Eye (tissue), 1 donor: ENCODE measurements around the gene CDKN1C.

Experiments used
- DNase-seq: peaks from one replicate; pipeline ENCODE4 v3.0.0-alpha.2; 2015

The CDKN1C gene

GRCh38 chr11:2885678-2886081 lies at the start of gene CDKN1C:
CDKN1C (minus strand) TSS chr11:2885775; CDS start chr11:2885456, 319 bp downstream.
- peak; percentile 97 for DNase-seq

GRCh38 chr11:2934611-2935239 lies 49.1 kb upstream of the CDKN1C start:
- DNase-seq: no peak

GRCh38 chr11:2934021-2934550 lies 48.5 kb upstream of the CDKN1C start:
- DNase-seq: no peak

- no peak for DNase-seq
These were observed 47.9 kb upstream of the CDKN1C start for GRCh38 chr11:2933375-2934020.

GRCh38 chr11:2932850-2933251 lies 47.3 kb upstream of the CDKN1C start:
- DNase-seq: no peak

- no peak for DNase-seq
These were observed 46.5 kb upstream of the CDKN1C start for GRCh38 chr11:2931771-2932738.

- no peak for DNase-seq
These were observed 45.8 kb upstream of the CDKN1C start for GRCh38 chr11:2931420-2931746.

- DNase-seq: peak; percentile 35
These were observed 45.3 kb upstream of the CDKN1C start for GRCh38 chr11:2930704-2931419.

- DNase-seq: peak; percentile 48
These were observed 44.6 kb upstream of the CDKN1C start for GRCh38 chr11:2929950-2930703.

- no peak for DNase-seq
These were observed 44.0 kb upstream of the CDKN1C start for GRCh38 chr11:2929531-2929949.

- peak; percentile 74 for DNase-seq
These were observed 43.3 kb upstream of the CDKN1C start, which contains the start of gene PHLDA2 for GRCh38 chr11:2928605-2929530. PHLDA2 (minus strand) TSS chr11:2929420; CDS start chr11:2929364, 56 bp downstream.

GRCh38 chr11:2927851-2928604 lies 42.5 kb upstream of the CDKN1C start:
- peak; percentile 25 for DNase-seq

- no peak for DNase-seq
These were observed 41.7 kb upstream of the CDKN1C start for GRCh38 chr11:2927121-2927800.

- no peak for DNase-seq
These were observed 41.1 kb upstream of the CDKN1C start for GRCh38 chr11:2926611-2927051.

- DNase-seq: no peak
These were observed 39.5 kb upstream of the CDKN1C start for GRCh38 chr11:2924821-2925675.

- DNase-seq: no peak
These were observed 38.8 kb upstream of the CDKN1C start for GRCh38 chr11:2924381-2924780.

GRCh38 chr11:2923446-2924375 lies 38.1 kb upstream of the CDKN1C start:
- DNase-seq: no peak
